RPMI7951 (cell line): ENCODE data around the gene MINK1. TPM values are rescaled to one million over a fixed set of nuclear protein-coding genes. Genes with fewer than 3 reads are reported as not detected.
"Not testable (repeated sequence)": the region's sequence is repeated elsewhere in the genome, so short reads cannot be mapped to it uniquely, and the experiment has no call there.

ENCODE experiments used
- DNase-seq: peaks from one replicate; pipeline ENCODE4 v3.0.0-alpha.2; 2012; ENCODE audit warnings: low read depth
- total RNA-seq: library from RNA; depleted of rRNA; stranded (reverse); fragments of >200 nt; shearing (Covaris generic); gene quantifications from 2 replicates; pipeline ENCODE4 v1.2.3, GENCODE V29; 2014

The MINK1 gene
- total RNA-seq, 1 experiment from 2014 or later, result 11.1 TPM

DNA sequence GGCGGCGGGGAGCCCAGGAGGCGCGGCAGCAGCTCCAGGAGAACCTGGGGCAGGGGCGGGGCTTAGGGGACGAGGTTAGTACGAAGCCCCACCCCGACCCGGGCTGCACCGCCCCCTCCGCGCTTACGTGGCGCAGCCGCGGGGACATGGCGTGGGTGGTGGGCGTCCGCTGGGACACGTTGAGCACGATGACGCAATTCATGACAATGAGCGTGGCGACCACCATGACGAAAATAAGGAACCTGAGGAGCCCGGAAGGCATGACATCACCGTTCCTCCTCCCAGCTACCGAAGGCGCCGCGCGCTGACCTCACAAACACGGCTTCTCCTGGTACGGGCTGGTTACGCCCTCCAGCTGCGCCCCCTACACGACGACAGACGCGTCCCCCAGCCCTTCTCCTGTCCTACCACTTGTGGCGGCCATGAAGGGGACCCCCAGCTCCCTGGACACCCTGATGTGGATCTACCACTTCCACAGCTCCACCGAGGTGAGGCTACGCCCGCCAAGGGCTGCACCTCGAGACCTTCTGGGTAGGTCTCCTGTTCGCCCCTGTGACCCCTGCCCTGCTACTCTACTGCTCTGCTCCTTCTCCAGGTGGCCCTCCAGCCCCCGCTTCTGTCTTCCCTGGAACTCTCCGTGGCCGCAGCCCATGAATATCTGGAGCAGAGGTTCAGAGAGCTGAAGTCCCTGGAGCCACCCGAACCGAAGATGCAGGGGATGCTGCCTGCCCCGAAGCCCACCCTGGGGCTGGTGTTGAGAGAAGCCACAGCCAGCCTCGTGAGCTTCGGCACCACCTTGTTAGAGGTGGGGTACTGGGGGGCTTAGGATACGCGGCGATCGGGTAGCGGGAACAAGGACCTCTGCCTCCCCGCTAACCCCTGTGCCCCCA, 66.4 kb downstream of the MINK1 start, which contains the start of gene C17orf107:
TSS of gene C17orf107 (plus strand) at position 196 of the 890 bp plus-strand sequence. CDS start at position 423, 227 bp downstream.
- no peak for DNase-seq

DNA sequence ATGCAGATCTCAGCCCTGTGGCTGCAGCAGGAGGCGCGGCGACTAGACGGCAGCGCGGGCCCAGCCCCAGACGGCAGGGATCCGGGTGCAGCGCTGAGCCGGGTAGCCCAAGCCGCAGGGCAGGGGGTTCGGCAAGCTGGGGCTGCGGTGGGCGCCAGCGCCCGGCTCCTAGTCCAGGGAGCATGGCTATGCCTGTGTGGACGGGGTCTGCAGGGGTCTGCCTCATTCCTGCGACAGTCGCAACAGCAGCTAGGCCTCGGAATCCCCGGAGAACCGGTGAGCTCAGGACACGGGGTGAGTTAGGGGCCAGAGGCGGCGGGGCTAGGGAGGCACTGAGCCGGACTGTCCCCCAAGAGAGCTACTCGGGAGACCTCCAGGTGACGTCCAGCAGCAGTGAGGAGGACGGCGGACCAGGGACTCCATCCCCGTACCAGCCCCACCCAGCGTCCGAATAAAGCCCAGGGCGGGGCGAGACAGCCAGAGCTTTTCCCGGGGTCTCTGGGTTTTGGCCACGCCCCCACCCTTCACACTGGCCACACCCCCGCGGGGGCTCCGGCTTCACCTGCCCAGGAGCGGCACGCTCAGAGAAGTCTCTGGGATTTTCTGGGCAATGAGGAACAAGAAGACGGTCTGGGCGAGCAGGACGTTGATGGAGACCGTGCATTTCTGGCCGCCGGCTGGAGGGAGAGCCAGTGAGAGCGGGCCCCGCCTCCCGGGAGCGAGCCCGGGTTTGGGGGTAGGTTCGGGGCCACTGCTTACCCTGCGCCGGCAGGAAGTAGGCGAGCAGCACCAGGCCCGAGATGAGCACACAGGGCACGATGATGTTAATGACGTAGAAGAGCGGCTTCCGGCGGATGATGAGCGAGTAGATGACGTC, 67.3 kb downstream of the MINK1 start:
- DNase-seq, result no peak

DNA sequence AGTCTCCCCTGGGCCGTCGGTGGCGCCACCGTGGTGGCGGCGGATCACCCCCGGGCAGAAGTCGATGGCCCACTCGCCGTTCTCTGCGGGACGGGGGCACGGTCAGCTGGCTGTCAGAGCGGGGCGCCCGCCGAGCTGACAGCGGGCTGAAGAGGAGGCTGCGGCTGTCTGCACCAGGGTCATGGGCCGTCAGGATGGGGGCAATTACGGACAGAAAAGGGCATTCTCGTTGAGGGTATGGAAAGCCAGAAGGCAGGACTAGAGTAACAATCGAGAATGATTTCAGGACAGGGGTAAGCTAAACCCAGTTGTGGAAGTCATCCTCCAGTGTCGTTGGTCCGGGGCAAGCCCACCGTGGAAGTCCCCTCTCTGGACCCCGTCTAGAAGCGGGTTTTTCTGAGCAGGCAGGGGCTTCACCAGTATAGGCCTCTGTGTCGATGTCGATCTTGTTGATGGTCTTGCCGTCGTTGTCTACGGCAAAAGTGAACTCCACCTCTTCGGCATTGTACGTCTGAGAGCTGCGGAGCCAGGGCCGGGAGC, 68.0 kb downstream of the MINK1 start:
- no peak for DNase-seq

GRCh38 chr17:4901648-4902344, 68.7 kb downstream of the MINK1 start:
- no peak for DNase-seq

GRCh38 chr17:4902540-4902939, 69.4 kb downstream of the MINK1 start:
- DNase-seq, result no peak

DNA sequence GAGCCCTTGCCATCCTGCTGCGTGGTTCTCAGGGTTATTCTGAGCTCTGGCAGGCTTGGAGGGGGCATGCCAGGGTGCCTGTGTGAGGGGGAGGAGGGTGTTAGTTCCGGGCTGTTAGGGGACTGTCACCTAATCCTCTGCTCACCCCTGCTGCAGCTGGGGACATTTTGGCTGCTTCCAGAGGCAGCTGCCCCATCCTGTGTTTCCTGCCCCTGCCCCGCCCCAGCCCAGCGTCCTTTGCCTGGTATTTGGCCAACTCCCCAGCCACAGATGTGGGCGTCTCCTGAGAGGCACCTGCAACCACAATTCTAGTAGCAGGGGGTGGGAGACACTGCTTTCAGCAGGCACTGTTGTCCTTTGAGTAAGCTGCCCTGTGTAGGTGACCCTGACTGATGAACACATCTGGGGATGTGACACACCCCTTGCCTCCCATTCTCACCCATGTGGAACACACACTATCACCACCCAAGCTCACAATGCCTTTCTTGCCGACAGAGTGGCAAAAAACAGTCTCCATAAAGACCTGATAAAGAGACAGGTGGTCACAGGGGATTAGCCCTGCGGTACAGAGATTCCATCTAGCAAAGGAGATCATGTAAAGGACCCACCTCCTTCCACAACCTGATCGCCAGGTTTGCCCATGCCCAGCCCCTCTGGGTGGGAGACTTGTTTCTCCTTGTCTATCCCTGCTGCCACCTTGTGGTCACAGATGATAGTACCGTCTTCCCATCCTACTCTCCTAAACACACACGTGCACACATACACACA, 70.1 kb downstream of the MINK1 start, which contains the start of gene CHRNE:
TSS of gene CHRNE (minus strand) at position 48 of the 768 bp plus-strand sequence. CDS start at position 13, 35 bp downstream.
- DNase-seq, result peak; percentile 58

GRCh38 chr17:4906642-4907041, 73.5 kb downstream of the MINK1 start:
- DNase-seq, result not testable (repeated sequence)

DNA sequence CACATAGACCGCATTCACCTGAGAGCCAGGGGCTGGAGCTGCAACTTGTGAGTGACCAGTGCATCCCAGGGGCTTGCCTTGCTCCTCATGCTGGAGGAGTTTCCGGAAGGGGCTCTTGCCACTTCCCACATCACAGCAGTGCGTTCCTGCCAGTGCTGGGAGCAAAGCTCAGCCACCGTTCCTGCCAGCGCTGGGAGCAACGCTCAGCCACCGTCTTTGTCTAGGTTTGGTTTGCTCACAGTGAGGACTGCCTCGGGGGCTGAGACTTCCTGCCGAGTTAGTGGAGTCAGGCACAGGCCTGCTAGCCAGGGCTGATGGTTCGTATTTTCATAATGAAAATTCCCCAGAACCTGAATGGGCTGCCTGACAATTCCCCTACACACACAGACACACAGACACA, 75.2 kb downstream of the MINK1 start:
- peak; percentile 86 for DNase-seq

DNA sequence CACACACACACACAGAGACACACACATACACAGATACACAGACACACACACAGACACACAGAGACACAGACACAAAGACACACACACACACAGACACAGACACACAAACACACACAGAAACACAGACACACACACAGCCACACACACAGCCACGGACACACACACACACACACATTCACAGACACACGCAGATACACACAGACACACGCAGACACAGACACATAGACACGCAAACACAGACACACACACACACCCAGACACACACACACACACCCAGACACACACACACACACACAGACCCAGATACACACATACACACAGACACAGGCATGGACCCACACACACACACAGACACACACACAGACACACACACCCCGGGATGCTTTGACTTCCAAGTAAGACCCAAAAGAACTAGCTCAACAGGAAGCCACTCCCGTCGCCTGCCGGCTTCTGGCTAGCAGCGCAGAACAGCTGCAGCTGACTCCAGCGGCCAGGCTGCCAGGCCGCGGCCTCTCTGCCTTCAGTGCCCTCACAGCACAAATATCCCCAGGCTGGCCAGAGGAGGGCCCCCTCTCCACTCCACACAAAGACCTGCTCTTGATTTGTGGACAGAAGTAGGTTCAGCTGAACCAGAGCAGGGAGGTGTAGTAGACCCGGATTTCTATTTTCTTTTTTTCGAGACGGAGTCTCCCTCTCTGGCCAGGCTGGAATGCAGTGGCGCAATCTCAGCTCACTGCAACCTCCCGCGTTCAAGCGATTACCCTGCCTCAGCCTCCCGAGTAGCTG, 75.8 kb downstream of the MINK1 start:
- peak; percentile 91 for DNase-seq

DNA sequence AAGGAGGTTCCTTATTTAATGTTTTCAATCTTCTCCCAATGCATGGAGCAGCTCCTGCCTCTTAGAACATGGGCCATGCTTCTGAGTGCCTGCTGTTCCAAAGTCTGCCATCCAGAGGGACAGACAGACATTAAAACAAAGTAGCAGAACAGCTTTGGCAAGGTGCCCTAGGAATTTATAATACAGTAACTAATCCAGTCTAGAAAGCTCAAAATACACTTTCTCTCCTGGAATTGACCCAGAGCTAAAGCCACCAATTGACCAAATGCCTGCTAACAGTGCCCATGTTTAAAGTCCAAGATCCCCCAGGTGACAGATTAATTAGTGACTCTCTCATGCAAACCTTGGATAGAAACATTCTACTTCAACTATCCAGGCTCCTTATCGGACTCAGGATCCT, 80.9 kb downstream of the MINK1 start:
- DNase-seq, result peak; percentile 8

DNA sequence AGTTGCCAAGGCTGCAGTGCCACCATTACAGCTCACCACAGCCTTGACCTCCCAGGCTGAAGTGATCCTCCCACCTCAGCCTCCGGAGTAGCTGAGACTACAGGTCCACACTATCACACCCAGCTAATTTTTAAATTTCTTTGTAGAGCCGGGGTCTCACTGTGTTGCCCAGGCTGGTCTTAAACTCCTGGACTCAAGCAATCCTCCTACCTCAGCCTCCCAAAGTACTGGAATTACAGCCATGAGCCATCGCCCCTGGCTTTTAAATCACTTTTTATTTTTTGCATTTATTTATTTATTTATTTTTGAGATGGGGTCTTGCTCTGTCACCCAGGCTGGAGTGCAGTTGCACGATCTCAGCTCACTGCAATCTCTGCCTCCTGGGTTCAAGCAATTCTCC, 81.4 kb downstream of the MINK1 start:
- DNase-seq, result not testable (repeated sequence)

- no peak for DNase-seq
Measured at GRCh38 chr17:4919511-4920047, 86.4 kb downstream of the MINK1 start.

DNA sequence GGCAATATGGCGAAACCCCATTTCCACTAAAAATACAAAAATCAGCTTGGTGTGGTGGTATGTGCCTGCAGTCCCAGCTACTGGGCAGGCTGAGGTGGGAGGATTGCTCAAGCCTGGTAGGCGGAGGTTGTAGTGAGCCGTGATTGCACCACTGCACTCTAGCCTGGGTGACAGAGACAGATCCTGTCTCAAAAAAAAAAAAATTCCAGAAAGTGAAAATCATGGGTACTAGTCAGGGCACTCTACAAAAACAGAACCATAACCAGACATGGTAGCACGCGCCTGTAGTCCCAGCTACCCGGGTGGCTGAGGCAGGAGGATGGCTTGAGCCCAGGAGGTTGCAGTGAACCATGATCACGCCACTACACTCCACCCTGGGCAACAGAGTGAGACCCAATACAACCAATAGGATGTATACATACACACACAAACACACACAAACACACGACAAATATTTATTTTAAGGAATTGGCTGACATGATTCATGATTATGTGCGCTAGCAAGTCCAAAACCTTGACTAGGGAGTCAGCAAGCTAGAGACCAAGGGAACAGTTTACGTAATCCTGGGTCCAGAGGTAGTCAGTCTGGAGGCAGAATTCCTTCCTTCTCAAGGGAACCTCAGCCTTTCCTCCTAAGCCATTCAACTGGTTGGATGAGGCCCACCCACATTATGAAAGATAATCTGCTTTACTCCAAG, 87.4 kb downstream of the MINK1 start:
- no peak for DNase-seq

DNA sequence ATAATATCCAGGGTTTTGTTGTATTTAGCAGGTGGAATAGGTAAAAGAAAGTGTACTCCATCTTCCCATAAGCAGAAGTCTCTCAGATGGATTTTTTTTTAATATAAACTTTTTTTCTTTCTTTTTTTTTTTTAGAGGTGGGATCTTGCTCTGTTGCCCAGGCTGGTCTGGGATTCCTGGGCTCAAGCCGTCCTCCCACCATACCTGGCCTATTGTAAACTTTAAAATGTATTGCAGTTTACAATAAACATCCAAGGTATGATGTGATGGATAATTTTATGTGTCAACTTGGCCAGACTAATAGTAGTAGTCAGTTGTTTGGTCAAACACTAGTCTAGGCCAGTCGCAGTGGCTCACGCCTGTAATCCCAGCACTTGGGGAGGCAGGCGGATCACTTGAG, 88.2 kb downstream of the MINK1 start:
- no peak for DNase-seq

DNA sequence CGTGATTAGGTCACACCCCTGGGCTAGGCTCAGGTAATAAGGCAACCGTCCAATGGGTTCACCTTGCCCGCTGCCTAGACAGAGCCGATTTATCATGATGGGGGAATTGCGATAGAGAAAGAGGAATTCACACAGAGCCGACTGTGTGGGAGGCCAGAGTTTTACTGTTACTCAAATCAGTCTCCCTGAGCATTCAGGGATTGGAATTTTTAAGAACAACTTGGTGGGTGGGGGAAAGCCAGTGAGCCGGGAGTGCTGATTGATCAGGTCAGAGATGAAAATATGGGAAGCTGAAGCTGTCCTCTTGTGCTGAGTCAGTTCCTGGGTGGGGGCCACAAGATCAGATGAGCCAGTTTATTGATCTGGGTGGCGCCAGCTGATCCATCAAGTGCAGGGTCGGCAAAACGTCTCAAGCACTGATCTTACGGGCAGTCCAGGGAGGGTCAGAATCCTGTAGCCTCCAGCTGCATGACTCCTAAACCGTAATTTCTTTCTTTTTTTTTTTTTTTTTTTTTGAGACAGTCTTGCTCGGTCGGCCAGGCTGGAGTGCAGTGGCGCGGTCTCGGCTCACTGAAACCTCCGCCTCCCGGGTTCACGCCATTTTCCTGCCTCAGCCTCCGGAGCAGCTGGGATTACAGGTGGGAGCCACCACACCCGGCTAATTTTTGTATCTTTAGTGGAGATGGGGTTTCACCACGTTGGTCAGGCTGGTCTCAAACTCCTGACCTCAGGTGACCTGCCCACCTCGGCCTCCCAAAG, 93.6 kb downstream of the MINK1 start:
- DNase-seq, result not testable (repeated sequence)

DNA sequence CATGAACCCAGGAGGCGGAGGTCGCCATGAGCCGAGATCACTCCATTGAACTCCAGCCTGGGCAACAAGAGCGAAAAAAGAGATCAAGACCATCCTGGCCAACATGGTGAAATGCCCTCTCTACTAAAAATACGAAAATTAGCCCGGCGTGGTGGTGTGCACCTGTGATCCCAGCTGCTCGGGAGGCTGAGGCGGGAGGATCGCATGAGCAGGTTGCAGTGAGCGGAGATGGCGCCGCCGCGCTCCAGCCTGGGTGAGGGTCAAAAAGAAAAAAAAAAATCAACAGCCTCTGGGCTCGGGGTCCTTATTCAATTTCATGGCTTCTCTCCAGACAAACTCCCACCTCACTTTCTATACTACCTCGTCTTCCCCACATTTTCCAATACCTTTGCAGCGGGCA, 95.7 kb downstream of the MINK1 start:
- DNase-seq, result no peak

GRCh38 chr17:4931963-4932362, 98.8 kb downstream of the MINK1 start, which contains the start of gene GP1BA:
GP1BA (plus strand) TSS chr17:4932277; CDS start chr17:4932605, 328 bp downstream.
- DNase-seq, result peak; percentile 60

DNA sequence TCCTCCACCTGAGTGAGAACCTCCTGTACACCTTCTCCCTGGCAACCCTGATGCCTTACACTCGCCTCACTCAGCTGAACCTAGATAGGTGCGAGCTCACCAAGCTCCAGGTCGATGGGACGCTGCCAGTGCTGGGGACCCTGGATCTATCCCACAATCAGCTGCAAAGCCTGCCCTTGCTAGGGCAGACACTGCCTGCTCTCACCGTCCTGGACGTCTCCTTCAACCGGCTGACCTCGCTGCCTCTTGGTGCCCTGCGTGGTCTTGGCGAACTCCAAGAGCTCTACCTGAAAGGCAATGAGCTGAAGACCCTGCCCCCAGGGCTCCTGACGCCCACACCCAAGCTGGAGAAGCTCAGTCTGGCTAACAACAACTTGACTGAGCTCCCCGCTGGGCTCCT, 99.6 kb downstream of the MINK1 start:
- DNase-seq, result no peak
